Measurements from ENCODE around the gene C1QA. TPM values are rescaled to one million over a fixed set of nuclear protein-coding genes. Genes with fewer than 3 reads are reported as not detected.

The C1QA gene
- total RNA-seq, 2 donors from 2014 or later: 29.7 to 68.0 TPM

GRCh38 chr1:22597996-22598395 lies 38.4 kb upstream of the C1QA start:
- Histone ChIP-seq H3K9me3 (no peaks in the 10 kb centered on the region), H3K27me3 (peaks cover 0 to 5% of the 10 kb centered on the region in 2 donors), H3K4me3 (no peak overlapping the region), H3K36me3 (replicated peaks in 1 of 2; ENCODE audit: insufficient read depth in 1 of 2, low read depth in 2 of 2) (no peaks in the 10 kb centered on the region), H3K4me1 (no peaks in the 10 kb centered on the region), H3K27ac (no peak overlapping the region)
- WGBS, 2 donors: 80 to 90% methylated on average over 4 to 7 of the region's 8 CpGs
- intact Hi-C loops (cut with DNase I): no loop called here
- TF ChIP-seq CTCF (IDR thresholded peaks at IDR 0.05) (no peak), POLR2A (IDR thresholded peaks at IDR 0.05) (no peak)
- DNase-seq (no peak), ATAC-seq (no peak)

- Histone ChIP-seq H3K27ac (no peak overlapping the region), H3K36me3 (replicated peaks in 1 of 2; ENCODE audit: insufficient read depth in 1 of 2, low read depth in 2 of 2) (no peaks in the 10 kb centered on the region), H3K27me3 (peaks cover 0 to 5% of the 10 kb centered on the region in 2 donors), H3K9me3 (no peaks in the 10 kb centered on the region), H3K4me3 (no peak overlapping the region), H3K4me1 (no peaks in the 10 kb centered on the region)
- WGBS, 2 donors: 83 to 85% methylated on average over 18 to 24 of the region's 24 CpGs
- DNase-seq: no peak
- TF ChIP-seq CTCF (IDR thresholded peaks at IDR 0.05) (no peak), POLR2A (IDR thresholded peaks at IDR 0.05) (no peak)
- intact Hi-C loops (cut with DNase I): no loop called here
- ATAC-seq: no peak
Observed at GRCh38 chr1:22598736-22599135, 37.7 kb upstream of the C1QA start.

GRCh38 chr1:22600071-22600816 lies 36.2 kb upstream of the C1QA start:
- Histone ChIP-seq H3K36me3 (replicated peaks in 1 of 2; ENCODE audit: insufficient read depth in 1 of 2, low read depth in 2 of 2) (no peaks in the 10 kb centered on the region), H3K27ac (no peak overlapping the region), H3K4me1 (no peaks in the 10 kb centered on the region), H3K27me3 (peaks cover 0 to 5% of the 10 kb centered on the region in 2 donors), H3K4me3 (no peak overlapping the region), H3K9me3 (no peaks in the 10 kb centered on the region)
- TF ChIP-seq CTCF (IDR thresholded peaks at IDR 0.05) (no peak), POLR2A (IDR thresholded peaks at IDR 0.05) (no peak)
- 52 to 59% methylated on average over 8 to 19 of the region's 22 CpGs for WGBS, 2 donors
- intact Hi-C loops (cut with DNase I): no loop called here
- ATAC-seq (no peak), DNase-seq (no peak)

- Histone ChIP-seq H3K27me3 (peaks cover 0 to 5% of the 10 kb centered on the region in 2 donors), H3K9me3 (no peaks in the 10 kb centered on the region), H3K27ac (no peak overlapping the region), H3K4me3 (no peak overlapping the region), H3K4me1 (no peaks in the 10 kb centered on the region), H3K36me3 (replicated peaks in 1 of 2; ENCODE audit: insufficient read depth in 1 of 2, low read depth in 2 of 2) (no peaks in the 10 kb centered on the region)
- intact Hi-C loops (cut with DNase I): no loop called here
- no peak for DNase-seq
- WGBS, 2 donors: 89 to 93% methylated on average over 20 to 38 of the region's 39 CpGs
- ATAC-seq: no peak
- TF ChIP-seq CTCF (IDR thresholded peaks at IDR 0.05) (no peak), POLR2A (IDR thresholded peaks at IDR 0.05) (no peak)
Observed at GRCh38 chr1:22600817-22601605, 35.4 kb upstream of the C1QA start.
